Stomach (tissue), 19 donors: ENCODE results near the gene HVCN1. TPM values are rescaled to one million over a fixed set of nuclear protein-coding genes. Genes with fewer than 3 reads are reported as not detected.
"Not testable (repeated sequence)": the region's sequence is repeated elsewhere in the genome, so short reads cannot be mapped to it uniquely, and the experiment has no call there.

Experiments
- DNase-seq, 2 donors: peaks; one replicate each; pipeline versions ENCODE4 v3.0.0 to v3.0.0-alpha.2; 2013 to 2019
- H3K27ac ChIP-seq, 5 donors: fragments of 200-600 bp in 4 of 5; sonication (generic) in 4 of 5; one replicate each; pipeline ENCODE4 v1.5.1; 2013 to 2019; ENCODE audit warnings: mild to moderate bottlenecking in 1 of 5, moderate library complexity in 1 of 5
- H3K27me3 ChIP-seq, 3 donors: fragments of 200-600 bp; sonication (generic); one replicate each; pipeline ENCODE4 v1.5.1; 2017 to 2019; ENCODE audit warnings: mixed run types in 1 of 3
- H3K36me3 ChIP-seq, 4 donors: fragments of 200-600 bp; sonication (generic); 1 replicate in 3 of 4; 2 replicates in 1 of 4; pipeline ENCODE4 v1.5.1; 2016 to 2019
- H3K4me1 ChIP-seq, 4 donors: fragments of 200-600 bp; sonication (generic); one replicate each; pipeline ENCODE4 v1.5.1; 2016 to 2019
- H3K4me3 ChIP-seq, 4 donors: fragments of 200-600 bp; sonication (generic) in 3 of 4; one replicate each; pipeline ENCODE4 v1.5.1; 2016 to 2019; ENCODE audit warnings: mild to moderate bottlenecking in 1 of 4
- H3K9me3 ChIP-seq, 4 donors: fragments of 200-600 bp; sonication (generic); one replicate each; pipeline ENCODE4 v1.5.1; 2016 to 2019
- CTCF ChIP-seq, 7 experiments: fragments of 450-650 bp in 4 of 7; fragments of 200-600 bp in 3 of 7; sonication (generic) in 3 of 7; IDR thresholded peaks; one replicate each; pipeline ENCODE4 v1.5.1; 2016 to 2019; ENCODE audit warnings: antibody characterized with exemption in 7 of 7, control low read depth in 2 of 7, mild to moderate bottlenecking in 1 of 7
- EP300 ChIP-seq: sonication (generic); formaldehyde crosslinking; IDR thresholded peaks from one replicate; pipeline ENCODE4 v1.6.1; 2017; ENCODE audit warnings: antibody characterized with exemption
- POLR2A ChIP-seq, 4 donors: fragments of 450-650 bp; IDR thresholded peaks; one replicate each; pipeline ENCODE4 v1.6.1; 2016; ENCODE audit warnings: antibody characterized with exemption in 4 of 4, control low read depth in 2 of 4, mild to moderate bottlenecking in 1 of 4, moderate library complexity in 1 of 4
- POLR2AphosphoS5 ChIP-seq, 3 donors: sonication (generic); formaldehyde crosslinking; IDR thresholded peaks; one replicate each; pipeline ENCODE4 v1.6.1; 2016; ENCODE audit warnings: antibody characterized with exemption in 3 of 3
- WGBS, 5 donors: extraction: QIAGEN DNeasy Blood & Tissue Kit in 3 of 5; methylation state at CpG; one replicate each; pipeline versions ENCODE4 v1.1.5 to v1.1.7; 2013 to 2018; 5-methylcytosine and 5-hydroxymethylcytosine counted together
- intact Hi-C: fragments of 100-400 bp; cut with DNase I; formaldehyde crosslinking; loops from one replicate; pipeline ENCODE4 v1.15.1; 2023; ENCODE audit warnings: low total_unique reads
- long read RNA-seq, 10 donors: transcript quantifications; one replicate each; lab custom pipeline, GENCODE V29; 2026
- polyA plus RNA-seq, 3 donors: library from polyadenylated mRNA; stranded (reverse); fragments of 200-250 nt; gene quantifications; one replicate each; pipeline ENCODE4 v1.2.3, GENCODE V29; 2013
- total RNA-seq, 5 donors: library from RNA; depleted of rRNA; stranded (reverse); fragments of >200 nt; gene quantifications; one replicate each; pipeline versions ENCODE4 v1.1.0 to v1.2.3, GENCODE V29; 2014 to 2016
- donor health status: healthy with polysubstance abuse.
- donor health status: Bipolar disorder and iron deficiency.
- donor health status: healthy.

HVCN1 gene
- 1 to 10 TPM in 3 of 5 donors, not detected in 2; 1.3 to 7.0 (median 5.1) TPM for total RNA-seq
- polyA plus RNA-seq, result 1 to 10 TPM; 3.7 to 5.5 (median 4.4) TPM
- long read RNA-seq, donor 1, result 0 reads
- long read RNA-seq, donor 2, partial matches to known transcripts, result 0 of 1 reads
- long read RNA-seq, donor 2, other reads (novel, unspliced or antisense), result 0 of 1 reads
- long read RNA-seq, donor 3, result 0 reads
- long read RNA-seq, donor 4, partial matches to known transcripts, result 0 of 1 reads
- long read RNA-seq, donor 4, other reads (novel, unspliced or antisense), result 0 of 1 reads
- long read RNA-seq, donor 5, result 0 reads
- long read RNA-seq, donor 6, partial matches to known transcripts, result 0 of 1 reads
- long read RNA-seq, donor 6, other reads (novel, unspliced or antisense), result 0 of 1 reads
- long read RNA-seq, donor 7, partial matches to known transcripts, result 0 of 4 reads
- long read RNA-seq, donor 7, other reads (novel, unspliced or antisense), result 0 of 4 reads
- long read RNA-seq, donor 8, partial matches to known transcripts, result 5 of 7 reads
- long read RNA-seq, donor 8, other reads (novel, unspliced or antisense), result 0 of 7 reads
- long read RNA-seq, donor 9, partial matches to known transcripts, result 17 of 19 reads
- long read RNA-seq, donor 9, other reads (novel, unspliced or antisense), result 0 of 19 reads
- long read RNA-seq, donor 10, result 0 reads

GRCh38 chr12:110688446-110689280 lies at the start of gene HVCN1:
HVCN1 (minus strand) TSS chr12:110689115; CDS start chr12:110683245, 5,870 bp downstream.
- H3K27ac ChIP-seq, result peak within 1 kb of the TSS; percentile 39 to 84 (median 78)
- TF ChIP-seq POLR2A (IDR thresholded peaks at IDR 0.05), result no peak
- no peak for TF ChIP-seq CTCF (IDR thresholded peaks at IDR 0.05)
- TF ChIP-seq POLR2AphosphoS5 (IDR thresholded peaks at IDR 0.05), result no peak
- TF ChIP-seq EP300, result no peak
- peaks cover 0 to 3% (median 0%) of the 10 kb centered on the region in 3 donors for H3K27me3 ChIP-seq
- H3K4me1 ChIP-seq, result peaks cover 9 to 35% (median 28%) of the 10 kb centered on the region in 4 donors
- no peaks in the 10 kb centered on the region for H3K9me3 ChIP-seq
- H3K4me3 ChIP-seq, result peak within 1 kb of the TSS; percentile 62 to 74 (median 68)
- DNase-seq, result peak; percentile 55 to 74
- intact Hi-C loops, result no loop called here
- peaks cover 0 to 4% (median 0%) of the 10 kb centered on the region in 4 donors for H3K36me3 ChIP-seq
- 4 to 16% (median 5%) methylated on average over 4 to 63 of the region's 64 CpGs for WGBS, 5 donors

- 63 to 70% (median 65%) methylated on average over 3 of the region's 3 CpGs for WGBS, 5 donors
- H3K36me3 ChIP-seq, result peaks cover 5 to 19% (median 12%) of the 10 kb centered on the region in 4 donors
- no peak for TF ChIP-seq POLR2AphosphoS5 (IDR thresholded peaks at IDR 0.05)
- TF ChIP-seq EP300, result no peak
- TF ChIP-seq POLR2A (IDR thresholded peaks at IDR 0.05), result no peak
- no peak for TF ChIP-seq CTCF (IDR thresholded peaks at IDR 0.05)
- no peak overlapping the region for H3K4me3 ChIP-seq
- peaks cover 49 to 84% (median 65%) of the 10 kb centered on the region in 4 donors for H3K4me1 ChIP-seq
- H3K27me3 ChIP-seq, result no peaks in the 10 kb centered on the region
- H3K27ac ChIP-seq, result no peak overlapping the region
- intact Hi-C loops, result no loop called here
- no peak for DNase-seq
- H3K9me3 ChIP-seq, result no peaks in the 10 kb centered on the region
Measured at GRCh38 chr12:110737532-110737931, 48.6 kb upstream of the HVCN1 start.

- Histone ChIP-seq H3K27ac (peak overlapping the region in 1 of 5 donors; percentile 42), H3K36me3 (peaks cover 5 to 21% (median 13%) of the 10 kb centered on the region in 4 donors), H3K4me1 (peaks cover 51 to 89% (median 70%) of the 10 kb centered on the region in 4 donors)
- H3K27me3 ChIP-seq, H3K9me3 ChIP-seq, DNase-seq, H3K4me3 ChIP-seq, intact Hi-C loops: not testable (repeated sequence)
- WGBS, 5 donors, result 55 to 66% (median 57%) methylated on average over 5 of the region's 5 CpGs
Measured at GRCh38 chr12:110737016-110737415, 48.1 kb upstream of the HVCN1 start.

GRCh38 chr12:110733900-110734299 lies 45.0 kb upstream of the HVCN1 start:
- Histone ChIP-seq H3K36me3 (peaks cover 19 to 52% (median 44%) of the 10 kb centered on the region in 4 donors), H3K27me3 (no peaks in the 10 kb centered on the region), H3K9me3 (no peaks in the 10 kb centered on the region), H3K4me3 (peak overlapping the region in 1 of 4 donors; percentile 17), H3K4me1 (peaks cover 33 to 82% (median 60%) of the 10 kb centered on the region in 4 donors), H3K27ac (peak overlapping the region in 1 of 5 donors; percentile 43)
- no peak for TF ChIP-seq POLR2AphosphoS5 (IDR thresholded peaks at IDR 0.05)
- no peak for TF ChIP-seq POLR2A (IDR thresholded peaks at IDR 0.05)
- TF ChIP-seq CTCF (IDR thresholded peaks at IDR 0.05), result no peak
- TF ChIP-seq EP300, result no peak
- no peak for DNase-seq
- intact Hi-C loops, result no loop called here
- WGBS, 5 donors, result 15 to 37% (median 23%) methylated on average over 1 of the region's 1 CpG
